ENCODE results near the gene GPR162.
"Not testable (repeated sequence)": the region's sequence is repeated elsewhere in the genome, so short reads cannot be mapped to it uniquely, and the experiment has no call there.

GPR162 gene

GRCh38 chr12:6861391-6861790, 39.8 kb downstream of the GPR162 start:
- DNase-seq = no peak

- no peak for DNase-seq
Measured at GRCh38 chr12:6863033-6863432, 41.4 kb downstream of the GPR162 start.

DNA sequence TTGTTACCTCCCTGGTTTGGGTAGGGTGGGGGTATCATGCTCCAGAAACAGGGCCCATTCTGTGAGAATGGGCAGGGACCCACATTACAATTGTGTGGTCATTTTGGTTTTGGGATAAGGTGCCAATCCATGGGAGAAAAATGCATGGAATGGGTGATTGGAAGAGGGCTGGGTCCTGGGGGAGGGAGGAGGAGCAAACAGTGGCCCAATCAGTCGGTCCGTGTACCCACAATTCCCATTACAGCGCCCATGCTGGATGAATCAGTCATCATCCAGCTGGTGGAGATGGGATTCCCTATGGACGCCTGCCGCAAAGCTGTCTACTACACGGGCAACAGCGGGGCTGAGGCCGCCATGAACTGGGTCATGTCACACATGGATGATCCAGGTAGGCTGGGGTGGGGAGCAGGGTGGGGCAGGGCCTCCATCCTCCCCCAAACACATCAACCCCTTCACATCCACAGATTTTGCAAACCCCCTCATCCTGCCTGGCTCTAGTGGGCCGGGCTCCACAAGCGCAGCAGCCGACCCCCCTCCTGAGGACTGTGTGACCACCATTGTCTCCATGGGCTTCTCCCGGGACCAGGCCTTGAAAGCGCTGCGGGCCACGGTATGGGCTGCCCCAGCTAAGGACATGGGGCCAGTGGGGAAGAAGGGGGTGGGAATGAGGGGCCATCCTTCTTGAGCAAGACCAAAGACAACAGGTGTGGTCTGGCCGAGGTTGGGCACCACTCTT, 42.1 kb downstream of the GPR162 start:
- no peak for DNase-seq

DNA sequence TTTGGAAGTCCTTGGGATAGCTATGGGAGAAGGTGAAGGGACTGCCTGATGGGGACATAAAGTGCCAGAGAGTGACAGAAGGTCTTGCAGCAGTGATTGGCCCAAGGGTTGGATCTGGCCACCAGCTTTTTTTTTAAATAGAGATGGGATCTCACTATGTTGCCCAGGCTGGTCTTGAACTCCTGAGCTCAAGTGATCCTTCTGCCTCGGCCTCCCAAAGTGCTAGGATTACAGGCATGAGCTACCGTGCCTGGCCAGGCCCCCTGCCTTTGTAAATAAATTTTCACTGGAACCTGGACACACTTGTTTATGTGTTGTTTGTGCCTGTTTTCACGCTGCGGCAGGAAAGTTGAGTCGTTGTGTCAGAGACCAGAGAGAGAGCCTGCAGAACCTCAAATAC, 43.7 kb downstream of the GPR162 start:
- DNase-seq = not testable (repeated sequence)

GRCh38 chr12:6866163-6866919, 44.7 kb downstream of the GPR162 start:
- DNase-seq = no peak

DNA sequence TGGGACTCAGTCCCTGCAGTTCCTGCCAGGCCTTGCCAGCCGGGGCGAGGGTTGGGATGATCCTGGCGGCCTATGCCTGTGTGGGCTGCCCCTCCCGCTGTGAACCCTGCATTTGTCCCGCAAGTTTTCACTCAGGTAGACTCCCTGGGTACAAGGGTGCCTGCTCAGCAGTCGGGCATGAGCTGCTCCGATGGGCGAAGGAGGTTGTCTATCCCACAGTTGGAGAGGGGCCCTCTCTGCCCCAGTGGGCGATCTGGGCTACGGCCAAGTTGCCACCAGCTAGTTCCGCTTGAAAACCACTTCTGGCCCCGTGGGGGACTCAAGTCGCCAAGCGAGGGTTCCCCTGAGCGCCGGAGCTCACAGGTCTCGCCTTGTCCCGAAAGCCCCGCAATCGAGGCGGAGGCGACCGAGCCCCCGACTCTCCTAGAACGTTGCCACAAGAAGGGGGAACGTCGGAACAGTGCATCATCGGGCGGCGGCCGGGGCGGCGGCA, 45.3 kb downstream of the GPR162 start:
- DNase-seq = no peak

GRCh38 chr12:6867413-6868210, 46.0 kb downstream of the GPR162 start, which contains the start of gene TPI1:
Gene TPI1 (plus strand): TSS chr12:6867531. CDS start chr12:6867567, 36 bp downstream.
- peak; percentile 64 for DNase-seq

GRCh38 chr12:6868211-6869048, 46.8 kb downstream of the GPR162 start:
- no peak for DNase-seq

GRCh38 chr12:6869049-6870021, 47.7 kb downstream of the GPR162 start:
- DNase-seq = peak; percentile 82

GRCh38 chr12:6870304-6870703, 48.7 kb downstream of the GPR162 start:
- DNase-seq = not testable (repeated sequence)

- DNase-seq = no peak
Measured at GRCh38 chr12:6871052-6871957, 49.7 kb downstream of the GPR162 start.

DNA sequence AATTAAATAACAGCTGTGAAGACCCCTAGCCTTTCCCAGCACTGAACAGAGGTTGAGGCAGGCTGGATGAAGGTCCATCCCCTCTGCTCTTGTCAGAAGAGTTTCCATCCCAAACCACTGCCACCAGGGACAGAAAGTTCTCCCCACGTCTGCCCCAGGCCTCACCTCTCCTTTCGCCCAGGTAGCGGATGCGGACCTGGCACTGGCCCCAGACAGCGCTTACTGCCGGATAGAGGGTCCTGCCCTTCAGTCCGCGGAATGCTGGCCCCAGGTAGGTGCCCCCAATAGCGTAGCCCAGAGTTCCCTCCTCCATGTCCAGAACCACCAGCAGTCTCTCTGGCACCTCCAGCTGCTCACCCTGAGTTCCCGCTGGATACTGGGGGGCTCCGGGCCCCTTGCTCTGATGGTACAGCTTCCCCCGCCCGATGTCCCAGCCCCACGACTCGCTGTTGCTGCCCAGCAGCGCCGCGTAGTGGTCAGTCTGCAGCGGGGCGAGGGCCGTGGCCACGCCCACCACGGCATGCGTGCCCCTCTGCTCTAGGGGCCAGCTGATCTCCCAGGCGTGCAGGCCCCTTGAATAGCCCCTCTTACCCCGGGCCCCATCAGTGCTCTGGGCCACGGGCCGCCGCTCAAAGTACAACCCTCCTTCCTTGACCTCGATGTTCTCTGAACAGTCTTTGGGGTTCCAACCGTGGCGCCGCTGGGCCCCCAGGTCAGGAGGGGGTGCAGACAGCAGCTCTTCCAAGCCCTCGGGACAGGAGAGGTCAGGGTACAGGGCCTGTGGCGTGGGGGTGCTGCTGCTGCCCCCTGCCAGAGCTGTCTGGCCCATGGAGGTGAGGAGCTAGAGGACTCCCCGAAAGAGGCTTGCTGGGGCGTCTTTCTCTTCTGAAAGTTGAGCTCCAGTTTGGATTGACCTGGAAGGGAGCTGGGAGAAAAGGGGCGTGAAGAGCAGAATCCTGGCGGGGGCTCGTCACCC, 50.7 kb downstream of the GPR162 start:
- peak; percentile 78 for DNase-seq

GRCh38 chr12:6873094-6874014, 51.7 kb downstream of the GPR162 start, which contains the start of gene SPSB2:
Gene SPSB2 (minus strand): TSS chr12:6873303. CDS start chr12:6872901, 402 bp downstream.
- DNase-seq = peak; percentile 99

- not testable (repeated sequence) for DNase-seq
Measured at GRCh38 chr12:6874015-6874368, 52.4 kb downstream of the GPR162 start.
